ENCODE results near the gene COA8. TPM values are rescaled to one million over a fixed set of nuclear protein-coding genes. Genes with fewer than 3 reads are reported as not detected.
A peak's percentile ranks its signal among the peaks of the same experiment; 100 is the strongest.

COA8 gene
- total and polyA plus RNA-seq, 2 of the 4 experiments (the other 2 are of a cell fraction): 12.2 to 21.1 TPM

DNA sequence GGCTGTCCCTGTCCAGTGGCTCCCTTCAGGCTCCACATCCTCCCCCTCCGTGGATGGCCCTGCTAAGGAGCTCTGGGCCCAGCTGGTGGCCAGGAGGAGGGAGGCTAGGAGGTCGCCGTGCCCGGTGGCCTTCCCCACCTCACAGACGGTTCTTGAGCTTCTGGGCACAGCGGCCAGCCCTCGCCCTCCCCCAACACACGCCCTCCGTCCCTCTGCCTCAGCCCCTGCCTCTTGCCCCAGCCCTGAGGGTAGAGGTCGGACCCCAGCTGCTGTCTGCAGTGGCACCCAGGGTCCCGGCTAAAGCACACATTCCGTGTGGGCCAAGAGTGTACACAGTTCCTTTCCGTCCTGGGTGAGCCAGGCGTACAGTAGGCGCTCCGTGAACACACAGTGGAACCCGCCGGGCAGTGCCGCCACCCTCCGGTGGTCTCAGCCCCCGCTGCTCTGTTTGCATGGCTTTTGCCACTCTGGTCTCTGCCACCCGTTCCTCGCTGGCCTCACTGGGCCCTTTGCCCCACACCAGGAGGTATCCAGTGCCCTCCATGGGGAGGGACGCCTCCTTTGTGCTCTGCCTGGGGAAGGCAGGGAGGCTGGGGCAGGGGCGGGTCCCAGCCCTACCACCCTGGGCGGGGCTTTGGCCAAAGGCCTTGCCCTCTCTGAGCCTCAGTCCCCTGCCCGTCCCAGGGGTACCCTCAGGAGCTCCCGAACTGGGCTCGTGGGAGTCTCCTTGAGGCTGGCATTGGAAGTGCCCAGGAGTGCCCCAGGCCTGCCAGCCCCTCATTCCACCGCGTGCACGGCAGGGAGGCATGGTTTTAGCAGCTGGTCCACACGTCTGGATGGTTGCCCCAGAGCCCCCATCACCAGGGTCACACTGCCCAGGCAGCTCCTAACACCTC is 20.8 kb upstream of the COA8 start:
- H3K9ac ChIP-seq (ENCODE audit: low read depth, low read length): no peak overlapping the region
- H4K91ac ChIP-seq (ENCODE audit: insufficient read depth, low read depth, low read length): peak overlapping the region; percentile 19
- peak overlapping the region; percentile 95 for H2BK5ac ChIP-seq (ENCODE audit: low read depth, low read length, poor library complexity, severe bottlenecking)
- peaks cover 6% of the 10 kb centered on the region; the same call in 1 of the 2 replicates for H4K20me1 ChIP-seq (ENCODE audit: insufficient read depth, low read length)
- H3K36me3 ChIP-seq (ENCODE audit: control insufficient read depth, insufficient read depth, low read length): no peaks in the 10 kb centered on the region
- no peak overlapping the region for H3K18ac ChIP-seq (ENCODE audit: low read depth, low read length)
- H2AK5ac ChIP-seq (ENCODE audit: low read depth, low read length): peak overlapping the region; percentile 82
- no TSS peak for BruUV-seq (replicated peaks)
- peak overlapping the region; percentile 62 for H2BK120ac ChIP-seq (ENCODE audit: low read depth, low read length)
- DNase-seq (no peak), ATAC-seq (ENCODE audit: low read depth) (no peak)
- no peak overlapping the region for H3K14ac ChIP-seq (replicated peaks; ENCODE audit: low read depth, low read length)
- no peak overlapping the region for H2BK15ac ChIP-seq (ENCODE audit: low read depth, low read length)
- H3K56ac ChIP-seq (ENCODE audit: extremely low read depth, insufficient read depth, low read length): no peak overlapping the region
- no peak overlapping the region for H3K4me2 ChIP-seq (ENCODE audit: low read depth, low read length)
- peaks cover 24% of the 10 kb centered on the region for H3K4me1 ChIP-seq (ENCODE audit: control insufficient read depth, insufficient read depth, low read length)
- no peak overlapping the region for H2AFZ ChIP-seq (replicated peaks; ENCODE audit: low read length, poor library complexity)
- ChIA-PET CTCF (interaction anchor here (1.5 kb wide), 1 partner anchor 10 kb away, joined by 3 read pairs; no protein-coding TSS in a partner anchor), POLR2A (ENCODE audit: unreplicated experiment) (no interaction called here)
- H3K9me3 ChIP-seq (ENCODE audit: control insufficient read depth, insufficient read depth, low read length): no peaks in the 10 kb centered on the region
- in situ Hi-C loops (cut with MboI; ENCODE audit: low sequenced_read_pairs) (no loop called here), intact Hi-C loops (cut with micrococcal nuclease) (no loop called here), dilution Hi-C loops (cut with HindIII; ENCODE audit: low sequenced_read_pairs, unreplicated experiment) (no loop called here)
- peak overlapping the region; percentile 9; the same call in 1 of the 2 replicates for H3K27ac ChIP-seq (ENCODE audit: insufficient read depth, low read length)
- H4K8ac ChIP-seq (ENCODE audit: low read depth in 2 of 2, low read length in 2 of 2): no peak overlapping the region; a peak in 2 of 4 replicates
- H2AK9ac ChIP-seq (replicated peaks; ENCODE audit: low read depth, low read length, poor library complexity): peak overlapping the region; percentile 96
- no peak overlapping the region for H3K4me3 ChIP-seq (ENCODE audit: insufficient read depth, low read depth, low read length)
- peak overlapping the region; percentile 18; the same call in 1 of the 2 replicates for H4K5ac ChIP-seq (ENCODE audit: low read depth, low read length)
- no peaks in the 10 kb centered on the region for H3K9me1 ChIP-seq (ENCODE audit: insufficient read depth, low read length)
- H3K27me3 ChIP-seq (ENCODE audit: control insufficient read depth, insufficient read depth, low read length): no peaks in the 10 kb centered on the region
- WGBS, 2 experiments (ENCODE audit: extremely low coverage in 2 of 2, insufficient read length in 1 of 2): 77% methylated on average over 19 of the region's 33 CpGs; no CpG with 5 or more reads in 1 of the 2 experiments
- H3K79me1 ChIP-seq (ENCODE audit: low read depth in 1 of 2, low read length in 2 of 2): no peaks in the 10 kb centered on the region; a peak in 1 of 4 replicates
- peak overlapping the region; percentile 77 for H3K4ac ChIP-seq (ENCODE audit: low read depth, low read length)
- no peak overlapping the region for H3K23ac ChIP-seq (ENCODE audit: low read depth, low read length)
- peak overlapping the region; percentile 20 for H2BK20ac ChIP-seq (ENCODE audit: low read depth, low read length)
- no peak for TF ChIP-seq ELK1 (IDR thresholded peaks at IDR 0.05; ENCODE audit: borderline replicate concordance, low read depth, low read length)
- no peak for TF ChIP-seq RFX5 (IDR thresholded peaks at IDR 0.05; ENCODE audit: low read depth, low read length)
- TF ChIP-seq RAD21 (IDR thresholded peaks at IDR 0.05; ENCODE audit: low read length): no peak
- TF ChIP-seq, protein P1, sequence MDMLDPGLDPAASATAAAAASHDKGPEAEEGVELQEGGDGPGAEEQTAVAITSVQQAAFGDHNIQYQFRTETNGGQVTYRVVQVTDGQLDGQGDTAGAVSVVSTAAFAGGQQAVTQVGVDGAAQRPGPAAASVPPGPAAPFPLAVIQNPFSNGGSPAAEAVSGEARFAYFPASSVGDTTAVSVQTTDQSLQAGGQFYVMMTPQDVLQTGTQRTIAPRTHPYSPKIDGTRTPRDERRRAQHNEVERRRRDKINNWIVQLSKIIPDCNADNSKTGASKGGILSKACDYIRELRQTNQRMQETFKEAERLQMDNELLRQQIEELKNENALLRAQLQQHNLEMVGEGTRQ (IDR thresholded peaks at IDR 0.05; ENCODE audit: low read depth, low read length): no peak
- TF ChIP-seq POLR2A (IDR thresholded peaks at IDR 0.05; ENCODE audit: low read depth, low read length): no peak
- no peak for TF ChIP-seq CEBPB (IDR thresholded peaks at IDR 0.05; ENCODE audit: low read depth, low read length)
- no peak for TF ChIP-seq RCOR1 (IDR thresholded peaks at IDR 0.05; ENCODE audit: insufficient replicate concordance, low read length)
- no peak for TF ChIP-seq MAZ (IDR thresholded peaks at IDR 0.05; ENCODE audit: borderline replicate concordance, low read depth, low read length)
- no peak for TF ChIP-seq FOS (IDR thresholded peaks at IDR 0.05; ENCODE audit: low read depth, low read length)
- no peak for TF ChIP-seq SMC3 (IDR thresholded peaks at IDR 0.05; ENCODE audit: low read depth, low read length)
- no peak for TF ChIP-seq CHD1 (IDR thresholded peaks at IDR 0.05; ENCODE audit: low read depth, low read length)
- TF ChIP-seq MXI1 (IDR thresholded peaks at IDR 0.05; ENCODE audit: borderline replicate concordance, low read depth, low read length): no peak
- no peak for TF ChIP-seq NFE2L2 (IDR thresholded peaks at IDR 0.05; ENCODE audit: low read depth, low read length)
- TF ChIP-seq BHLHE40 (IDR thresholded peaks at IDR 0.05; ENCODE audit: low read depth, low read length): no peak
